ENCODE measurements around the gene TRMT44.

Gene TRMT44

DNA sequence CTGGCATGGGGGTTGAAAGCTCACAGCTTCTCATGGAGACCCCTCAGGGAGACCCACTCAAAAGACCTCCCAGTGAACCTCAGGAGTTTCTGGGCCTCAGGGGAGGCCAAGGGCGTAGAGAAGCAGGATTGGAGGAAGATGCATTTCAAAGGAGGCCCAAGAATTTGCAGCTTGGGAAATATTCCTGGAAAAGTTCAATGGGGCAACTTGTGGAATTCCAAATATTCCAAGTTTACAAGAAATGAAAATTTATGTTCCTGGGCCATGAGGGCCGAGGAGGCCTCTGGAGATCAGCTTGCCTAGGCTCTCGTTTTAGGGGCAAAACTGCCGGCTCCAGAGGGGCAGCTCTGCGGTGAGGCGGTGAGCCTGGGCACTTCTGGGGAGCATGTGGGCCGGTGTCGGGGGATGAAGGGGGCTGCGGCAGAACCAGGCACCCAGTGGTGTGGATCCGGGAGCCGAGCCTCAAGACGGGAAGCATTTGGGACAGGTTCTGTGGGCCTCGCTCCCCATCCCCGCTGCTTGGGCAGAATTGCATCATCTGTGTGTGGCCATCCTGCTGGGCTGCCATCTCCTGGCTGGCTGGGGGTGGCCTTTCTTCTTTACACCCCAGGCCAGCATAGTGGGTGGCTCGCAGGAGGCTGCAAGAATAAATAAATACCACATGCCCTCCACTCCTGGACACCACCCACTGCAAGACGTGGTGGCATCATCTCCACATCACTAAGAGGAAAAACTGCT is 85.0 kb downstream of the TRMT44 start:
- peak; percentile 47 for DNase-seq (ENCODE audit: low read depth)
- no peak overlapping the region for H3K4me3 ChIP-seq (ENCODE audit: low read depth, low read length)
- TF ChIP-seq, protein P1, sequence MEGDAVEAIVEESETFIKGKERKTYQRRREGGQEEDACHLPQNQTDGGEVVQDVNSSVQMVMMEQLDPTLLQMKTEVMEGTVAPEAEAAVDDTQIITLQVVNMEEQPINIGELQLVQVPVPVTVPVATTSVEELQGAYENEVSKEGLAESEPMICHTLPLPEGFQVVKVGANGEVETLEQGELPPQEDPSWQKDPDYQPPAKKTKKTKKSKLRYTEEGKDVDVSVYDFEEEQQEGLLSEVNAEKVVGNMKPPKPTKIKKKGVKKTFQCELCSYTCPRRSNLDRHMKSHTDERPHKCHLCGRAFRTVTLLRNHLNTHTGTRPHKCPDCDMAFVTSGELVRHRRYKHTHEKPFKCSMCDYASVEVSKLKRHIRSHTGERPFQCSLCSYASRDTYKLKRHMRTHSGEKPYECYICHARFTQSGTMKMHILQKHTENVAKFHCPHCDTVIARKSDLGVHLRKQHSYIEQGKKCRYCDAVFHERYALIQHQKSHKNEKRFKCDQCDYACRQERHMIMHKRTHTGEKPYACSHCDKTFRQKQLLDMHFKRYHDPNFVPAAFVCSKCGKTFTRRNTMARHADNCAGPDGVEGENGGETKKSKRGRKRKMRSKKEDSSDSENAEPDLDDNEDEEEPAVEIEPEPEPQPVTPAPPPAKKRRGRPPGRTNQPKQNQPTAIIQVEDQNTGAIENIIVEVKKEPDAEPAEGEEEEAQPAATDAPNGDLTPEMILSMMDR (conservative IDR thresholded peaks at IDR 0.05; ENCODE audit: low read depth, low read length): no peak
